Stimulated activated memory B cell treated with anti-CD40 and anti-IgM and Interleukin-4, amounts not matched to agents 10 μg/mL and 1 μg/mL and 100 μg/mL, for 72 hours (primary cell): ENCODE results near the gene ACTL7A.

ENCODE experiments used
- ATAC-seq: fragments of 150-1000 bp; cut with Tn5 transposase; 2 replicates; pipeline ENCODE4 v1.10.0; 2021
- H3K27ac Mint-ChIP-seq: one replicate; pipeline ENCODE4 v1.8.0; 2022; ENCODE audit warnings: mild to moderate bottlenecking, mixed read lengths
- H3K27me3 Mint-ChIP-seq: one replicate; pipeline ENCODE4 v1.8.0; 2022; ENCODE audit warnings: mixed read lengths
- H3K36me3 Mint-ChIP-seq: one replicate; pipeline ENCODE4 v1.8.0; 2022; ENCODE audit warnings: mixed read lengths
- H3K4me1 Mint-ChIP-seq: one replicate; pipeline ENCODE4 v1.8.0; 2022; ENCODE audit warnings: mixed read lengths
- H3K4me3 Mint-ChIP-seq: one replicate; pipeline ENCODE4 v1.8.0; 2022; ENCODE audit warnings: mild to moderate bottlenecking, moderate library complexity, mixed read lengths
- H3K9me3 Mint-ChIP-seq: one replicate; pipeline ENCODE4 v1.8.0; 2022; ENCODE audit warnings: mixed read lengths

ACTL7A gene

DNA sequence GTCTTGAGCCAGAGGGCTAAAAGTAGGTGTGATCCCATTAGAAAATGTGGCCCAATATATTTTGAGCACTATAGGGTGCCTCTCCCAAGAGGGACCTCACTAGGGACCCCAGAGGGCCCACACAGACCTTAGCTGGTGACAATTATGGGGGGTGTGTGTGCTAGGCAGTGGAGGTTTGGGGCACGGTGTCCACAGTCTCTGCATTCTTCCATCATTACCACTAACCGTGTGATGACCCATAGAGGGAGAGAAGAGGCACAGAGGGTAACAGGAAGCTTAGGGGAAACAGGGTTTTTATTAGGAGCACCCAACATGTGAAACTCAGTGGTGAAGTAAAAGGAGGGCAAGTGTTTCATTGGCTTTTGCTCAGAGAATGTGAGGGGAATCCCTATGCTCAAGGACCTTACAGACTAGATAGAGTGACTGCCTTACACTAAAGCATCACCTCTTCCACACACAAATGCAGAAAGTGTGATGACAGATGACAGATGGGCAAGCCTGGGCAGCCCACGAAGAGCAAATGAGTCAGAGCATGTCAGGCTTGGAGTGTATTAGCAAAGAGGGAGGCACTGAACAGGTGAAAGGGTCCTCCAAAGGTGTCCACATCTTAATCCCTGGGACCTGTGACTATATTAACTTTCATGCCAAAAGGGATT lies 2.5 kb upstream of the ACTL7A start:
- Mint-ChIP-seq H3K9me3 (no peaks in the 10 kb centered on the region), H3K36me3 (no peaks in the 10 kb centered on the region), H3K4me1 (no peaks in the 10 kb centered on the region), H3K4me3 (no peak overlapping the region), H3K27me3 (no peaks in the 10 kb centered on the region), H3K27ac (no peak overlapping the region)
- no peak for ATAC-seq

DNA sequence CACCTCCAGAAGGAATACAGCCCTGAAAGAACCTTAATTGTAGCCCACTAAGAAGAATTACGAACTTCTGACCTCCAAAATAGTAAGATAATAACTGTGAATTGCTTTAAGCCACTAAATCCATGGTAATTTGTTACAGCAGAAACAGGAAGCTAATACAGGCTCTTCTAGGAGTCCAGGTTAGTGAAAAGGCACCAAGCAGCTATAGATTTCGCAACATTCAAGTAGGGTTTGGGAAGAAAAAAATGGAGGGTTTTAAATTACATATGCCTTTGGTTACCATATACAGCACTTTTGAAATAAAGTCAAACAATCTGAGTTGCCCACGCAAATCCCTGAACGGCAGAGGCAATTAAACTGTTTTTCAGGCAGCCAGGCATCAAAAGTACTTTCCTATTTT lies 1.7 kb upstream of the ACTL7A start:
- Mint-ChIP-seq H3K27me3 (no peaks in the 10 kb centered on the region), H3K4me3 (no peak overlapping the region), H3K36me3 (no peaks in the 10 kb centered on the region), H3K9me3 (no peaks in the 10 kb centered on the region), H3K4me1 (no peaks in the 10 kb centered on the region), H3K27ac (no peak overlapping the region)
- no peak for ATAC-seq

DNA sequence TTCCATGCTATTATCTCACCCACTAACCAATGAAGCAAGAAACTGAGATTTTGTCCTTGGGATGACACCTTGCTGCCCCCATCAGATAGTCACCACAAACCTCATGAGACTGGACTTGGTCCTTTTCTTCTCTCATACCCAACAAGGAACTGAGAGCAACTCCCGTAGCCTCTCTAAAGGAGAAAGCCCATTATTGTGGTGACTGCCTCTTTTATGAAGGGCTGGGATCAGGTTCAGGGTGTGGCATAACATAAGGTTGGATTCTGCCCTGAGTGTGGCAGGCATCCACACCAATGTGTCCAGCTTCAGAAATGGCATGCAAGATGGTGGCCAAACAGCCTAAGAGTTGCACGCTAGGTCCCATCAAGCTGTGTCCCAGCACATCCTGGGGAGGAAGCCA lies 1.3 kb upstream of the ACTL7A start:
- Mint-ChIP-seq H3K4me3 (no peak overlapping the region), H3K27ac (no peak overlapping the region), H3K9me3 (no peaks in the 10 kb centered on the region), H3K36me3 (no peaks in the 10 kb centered on the region), H3K4me1 (no peaks in the 10 kb centered on the region), H3K27me3 (no peaks in the 10 kb centered on the region)
- no peak for ATAC-seq

DNA sequence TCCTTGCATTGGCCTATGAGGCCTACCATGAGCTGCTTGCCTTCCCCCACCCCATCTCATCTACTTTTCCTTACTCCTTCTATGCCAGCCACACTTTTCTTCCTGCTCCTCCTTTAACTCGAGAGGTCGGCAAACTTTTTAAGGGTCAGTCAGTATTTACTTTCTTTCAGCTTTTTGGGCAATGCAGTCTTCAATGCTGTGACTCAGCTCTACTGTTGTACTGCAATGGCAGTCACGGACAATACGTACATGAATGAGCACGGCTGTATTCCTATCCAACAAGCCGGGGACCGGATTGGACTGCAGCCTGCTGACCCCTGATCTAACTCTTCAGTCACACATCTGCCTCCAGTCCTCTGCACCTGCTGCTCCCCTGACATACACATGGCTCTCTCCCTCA lies 602 bp upstream of the ACTL7A start:
- Mint-ChIP-seq H3K4me1 (no peaks in the 10 kb centered on the region), H3K36me3 (no peaks in the 10 kb centered on the region), H3K9me3 (no peaks in the 10 kb centered on the region), H3K4me3 (no peak overlapping the region), H3K27me3 (no peaks in the 10 kb centered on the region), H3K27ac (no peak overlapping the region)
- no peak for ATAC-seq

DNA sequence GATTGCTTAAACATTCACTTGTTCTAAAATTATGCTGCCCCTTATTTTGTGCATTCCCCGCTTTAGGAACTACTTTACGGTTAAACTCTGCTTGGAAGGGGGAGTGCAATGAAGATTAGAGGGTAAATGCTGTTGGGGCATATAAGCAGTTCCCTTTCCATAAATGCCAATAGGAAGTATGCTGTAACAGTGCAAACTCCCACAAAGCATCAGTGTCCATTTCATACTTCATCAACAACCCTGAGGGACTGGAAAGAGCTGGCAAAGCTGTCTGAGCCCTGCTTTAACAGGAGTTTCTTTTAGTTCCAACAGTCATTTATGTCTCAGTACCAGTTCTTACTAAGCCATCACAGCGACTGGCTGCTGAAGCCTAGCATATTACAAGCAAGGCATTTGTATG lies 1.8 kb downstream of the ACTL7A start:
- no peaks in the 10 kb centered on the region for H3K27me3 Mint-ChIP-seq
- H3K36me3 Mint-ChIP-seq, result peaks cover 22% of the 10 kb centered on the region
- H3K27ac Mint-ChIP-seq, result no peak overlapping the region
- ATAC-seq, result no peak
- no peaks in the 10 kb centered on the region for H3K9me3 Mint-ChIP-seq
- no peak overlapping the region for H3K4me3 Mint-ChIP-seq
- H3K4me1 Mint-ChIP-seq, result no peaks in the 10 kb centered on the region

DNA sequence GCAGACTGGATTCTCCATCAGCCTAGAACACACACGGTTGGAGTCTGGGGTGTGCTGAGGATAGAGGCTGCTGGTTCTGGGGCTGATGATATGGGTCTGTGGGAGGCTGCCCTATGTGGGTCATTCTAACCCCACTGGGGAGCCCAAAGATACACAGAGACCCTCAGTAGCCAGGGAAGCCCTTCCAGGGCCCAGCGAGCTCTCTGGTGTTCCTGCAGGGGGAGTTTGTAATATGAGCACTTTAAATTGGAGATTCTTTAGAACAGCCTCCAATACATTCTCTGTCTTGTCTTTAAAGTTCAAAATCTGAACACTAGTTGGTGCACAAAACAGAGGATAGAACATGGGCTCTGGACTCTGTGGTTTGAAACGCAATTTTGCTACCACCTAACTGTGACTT lies 2.4 kb downstream of the ACTL7A start:
- no peak overlapping the region for H3K27ac Mint-ChIP-seq
- ATAC-seq, result no peak
- H3K27me3 Mint-ChIP-seq, result no peaks in the 10 kb centered on the region
- no peaks in the 10 kb centered on the region for H3K4me1 Mint-ChIP-seq
- H3K9me3 Mint-ChIP-seq, result no peaks in the 10 kb centered on the region
- H3K36me3 Mint-ChIP-seq, result peaks cover 27% of the 10 kb centered on the region
- no peak overlapping the region for H3K4me3 Mint-ChIP-seq

DNA sequence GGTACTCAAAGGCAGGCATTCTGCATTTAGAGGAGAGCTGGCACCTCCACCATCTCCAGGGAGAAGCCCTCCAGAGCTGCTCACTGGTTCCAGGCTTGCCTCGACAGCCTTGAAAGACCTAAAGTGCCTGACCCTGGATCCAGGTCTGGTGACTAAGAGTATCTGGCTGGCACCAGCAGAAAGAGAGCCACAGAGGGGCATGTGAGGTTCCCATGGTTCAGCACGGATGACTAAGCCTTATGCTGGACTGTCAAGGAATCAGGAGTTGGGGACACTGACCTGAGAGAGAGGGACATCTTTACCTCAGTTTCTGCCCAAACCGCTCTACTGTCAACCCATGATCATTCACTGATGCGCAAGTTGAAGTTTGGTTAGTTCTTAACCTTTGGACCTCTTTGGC lies 3.0 kb downstream of the ACTL7A start:
- Mint-ChIP-seq H3K4me3 (no peak overlapping the region), H3K36me3 (peaks cover 33% of the 10 kb centered on the region), H3K4me1 (no peaks in the 10 kb centered on the region), H3K27me3 (no peaks in the 10 kb centered on the region), H3K9me3 (no peaks in the 10 kb centered on the region), H3K27ac (no peak overlapping the region)
- no peak for ATAC-seq

DNA sequence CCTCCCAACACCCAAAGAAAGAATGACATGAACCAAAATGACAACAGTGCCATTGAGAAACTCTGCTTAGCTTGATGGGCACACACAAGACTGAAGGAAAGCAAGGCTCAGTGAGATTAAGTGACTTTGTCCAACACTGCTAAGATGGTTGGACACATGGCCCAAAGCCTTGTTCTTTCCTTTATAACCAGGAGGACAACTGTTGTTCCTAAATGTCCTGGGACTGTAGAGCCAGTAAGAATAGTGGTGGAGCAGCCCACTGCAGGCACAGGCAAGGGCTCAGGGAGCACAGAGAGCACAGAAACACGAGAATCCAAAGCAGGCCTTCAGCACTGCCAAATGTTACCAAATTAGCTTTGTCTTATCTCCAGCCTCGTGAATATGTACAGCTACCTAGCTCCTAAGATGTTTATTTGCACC lies 3.9 kb downstream of the ACTL7A start:
- Mint-ChIP-seq H3K27ac (no peak overlapping the region), H3K9me3 (no peaks in the 10 kb centered on the region), H3K27me3 (no peaks in the 10 kb centered on the region), H3K4me1 (no peaks in the 10 kb centered on the region), H3K36me3 (peaks cover 43% of the 10 kb centered on the region), H3K4me3 (no peak overlapping the region)
- ATAC-seq, result no peak

DNA sequence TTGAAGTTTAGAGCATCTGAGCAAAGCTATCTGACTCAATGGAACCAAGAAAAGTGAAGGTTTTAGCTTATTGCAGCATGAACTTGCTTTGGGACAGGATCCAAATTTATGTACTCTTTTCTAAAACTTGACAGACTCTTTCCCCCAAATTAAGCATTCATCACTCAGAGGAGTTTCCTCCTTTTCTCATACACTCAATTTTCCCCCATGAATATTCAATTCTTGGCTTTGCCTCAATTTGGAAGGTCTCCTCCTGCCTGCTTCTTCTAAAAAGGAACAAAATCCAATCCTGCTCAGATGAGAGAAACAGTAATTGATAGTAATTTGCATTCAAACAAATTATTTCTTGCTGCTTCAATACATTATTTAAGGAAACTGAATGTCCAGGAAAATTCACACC lies 5.0 kb downstream of the ACTL7A start:
- no peak for ATAC-seq
- no peaks in the 10 kb centered on the region for H3K27me3 Mint-ChIP-seq
- no peak overlapping the region for H3K27ac Mint-ChIP-seq
- peaks cover 3% of the 10 kb centered on the region for H3K9me3 Mint-ChIP-seq
- no peaks in the 10 kb centered on the region for H3K4me1 Mint-ChIP-seq
- peaks cover 54% of the 10 kb centered on the region for H3K36me3 Mint-ChIP-seq
- H3K4me3 Mint-ChIP-seq, result no peak overlapping the region

DNA sequence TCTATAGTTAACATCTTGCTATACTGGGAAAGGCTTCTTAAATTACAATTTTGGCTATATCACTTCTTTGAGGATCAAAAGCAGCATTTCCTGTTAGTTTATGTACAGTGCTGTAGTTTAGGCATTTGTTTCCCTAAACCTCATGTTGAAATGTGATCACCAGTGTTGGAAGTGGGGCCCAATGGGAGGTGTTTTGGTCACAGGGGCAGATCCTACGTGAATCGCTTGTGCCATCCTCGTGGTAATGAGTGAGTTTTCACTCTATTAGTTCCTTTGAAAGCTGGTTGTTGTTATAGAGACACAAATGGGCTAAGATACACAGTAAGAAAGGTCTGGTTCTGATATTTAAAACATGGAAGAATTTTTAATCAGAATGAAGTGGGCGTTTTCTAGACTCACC lies 5.8 kb downstream of the ACTL7A start:
- no peak overlapping the region for H3K27ac Mint-ChIP-seq
- H3K4me3 Mint-ChIP-seq, result no peak overlapping the region
- peaks cover 3% of the 10 kb centered on the region for H3K9me3 Mint-ChIP-seq
- H3K27me3 Mint-ChIP-seq, result no peaks in the 10 kb centered on the region
- no peak for ATAC-seq
- H3K4me1 Mint-ChIP-seq, result no peaks in the 10 kb centered on the region
- H3K36me3 Mint-ChIP-seq, result peaks cover 58% of the 10 kb centered on the region

DNA sequence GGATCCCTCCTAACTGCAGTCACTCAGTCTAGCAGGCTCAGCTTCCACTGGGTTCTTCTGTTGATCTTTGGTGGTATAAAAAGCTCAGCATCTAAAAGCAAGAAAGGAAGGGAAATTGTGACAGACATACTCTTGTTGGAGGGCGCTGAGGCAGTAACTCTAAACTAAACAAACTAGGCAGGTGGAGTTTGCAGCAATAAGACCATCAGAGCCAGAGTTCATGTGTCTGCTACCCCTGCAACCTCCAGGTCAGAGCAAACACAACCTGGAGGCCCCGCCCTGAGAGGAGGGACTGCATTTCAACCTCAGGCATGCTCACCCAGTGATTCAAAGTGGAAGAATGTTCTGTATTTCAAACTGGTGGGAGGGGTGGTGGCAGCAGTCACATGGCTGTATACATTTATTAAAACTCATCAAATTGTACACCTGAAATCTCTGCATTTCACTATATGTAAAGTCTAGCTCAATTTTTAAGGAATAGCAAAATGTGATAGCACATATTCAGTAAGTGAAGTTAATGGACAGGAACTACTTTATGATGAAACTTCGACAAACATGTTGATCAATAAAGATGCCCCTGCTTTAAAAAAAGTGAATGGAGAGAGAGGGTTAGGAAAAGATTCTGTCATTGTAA lies 7.1 kb downstream of the ACTL7A start:
- peaks cover 3% of the 10 kb centered on the region for H3K9me3 Mint-ChIP-seq
- H3K27ac Mint-ChIP-seq, result no peak overlapping the region
- no peak overlapping the region for H3K4me3 Mint-ChIP-seq
- ATAC-seq, result no peak
- no peaks in the 10 kb centered on the region for H3K27me3 Mint-ChIP-seq
- H3K36me3 Mint-ChIP-seq, result peaks cover 67% of the 10 kb centered on the region
- no peaks in the 10 kb centered on the region for H3K4me1 Mint-ChIP-seq

DNA sequence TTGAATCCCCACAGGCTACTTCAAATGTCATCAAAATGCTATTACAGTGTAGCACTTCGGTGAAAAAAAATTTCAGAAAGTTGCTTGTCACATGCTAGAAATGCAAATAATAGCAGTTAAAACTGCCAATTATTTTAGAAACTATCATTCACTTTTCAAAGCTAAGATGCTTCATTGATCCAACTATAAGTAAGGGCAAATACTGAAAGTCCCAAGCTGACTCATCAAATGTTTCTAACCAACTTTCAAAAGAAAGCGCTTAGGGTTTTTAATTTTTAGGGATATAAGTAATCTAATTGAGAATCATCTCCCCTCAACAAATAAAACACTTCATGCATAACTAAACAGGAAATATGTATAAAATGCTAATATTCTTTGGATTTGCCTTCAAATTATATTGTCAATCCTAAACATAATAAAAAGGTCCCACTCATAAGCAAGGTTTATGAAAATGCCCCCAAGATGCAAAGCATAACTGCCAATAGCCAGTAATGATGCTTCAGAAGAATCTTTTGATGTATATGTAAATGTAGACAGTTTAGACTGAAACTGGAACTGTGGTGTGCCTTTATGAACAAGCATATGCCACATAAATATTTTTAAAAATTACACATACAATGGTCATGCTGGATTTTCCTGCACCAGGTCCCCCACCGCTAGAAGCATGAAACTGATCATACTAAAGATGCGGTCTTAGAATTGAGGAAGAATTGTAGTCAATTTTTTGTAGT lies 12.2 kb downstream of the ACTL7A start:
- no peak overlapping the region for H3K4me3 Mint-ChIP-seq

DNA sequence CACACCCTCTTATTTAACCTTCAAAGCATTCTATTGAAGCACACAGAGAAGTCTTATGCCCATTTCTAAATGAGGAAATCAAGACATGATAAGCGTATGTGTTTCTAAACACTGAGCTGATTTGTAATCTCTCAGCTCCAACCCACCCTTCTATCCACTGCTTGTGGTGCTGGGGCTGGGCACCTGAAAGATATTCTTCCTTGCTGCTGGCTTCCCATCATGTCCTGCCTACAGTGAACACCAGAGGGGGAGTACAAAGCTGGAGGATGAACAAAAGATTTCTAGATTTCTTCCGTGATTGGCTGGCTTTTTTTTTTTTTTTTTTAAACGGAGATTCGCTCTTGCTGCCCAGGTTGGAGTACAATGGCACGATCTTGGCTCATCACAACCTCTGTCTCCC lies 14.4 kb downstream of the ACTL7A start:
- Mint-ChIP-seq H3K36me3 (peaks cover 89% of the 10 kb centered on the region), H3K9me3 (peaks cover 3% of the 10 kb centered on the region), H3K4me1 (no peaks in the 10 kb centered on the region), H3K27me3 (no peaks in the 10 kb centered on the region), H3K27ac (no peak overlapping the region), H3K4me3 (no peak overlapping the region)
- no peak for ATAC-seq

More for the DNA sequence above, 12.2 kb downstream of the ACTL7A start:
- Mint-ChIP-seq H3K36me3 (peaks cover 91% of the 10 kb centered on the region), H3K27ac (no peak overlapping the region), H3K27me3 (no peaks in the 10 kb centered on the region), H3K4me1 (no peaks in the 10 kb centered on the region), H3K9me3 (peaks cover 3% of the 10 kb centered on the region)
- no peak for ATAC-seq

DNA sequence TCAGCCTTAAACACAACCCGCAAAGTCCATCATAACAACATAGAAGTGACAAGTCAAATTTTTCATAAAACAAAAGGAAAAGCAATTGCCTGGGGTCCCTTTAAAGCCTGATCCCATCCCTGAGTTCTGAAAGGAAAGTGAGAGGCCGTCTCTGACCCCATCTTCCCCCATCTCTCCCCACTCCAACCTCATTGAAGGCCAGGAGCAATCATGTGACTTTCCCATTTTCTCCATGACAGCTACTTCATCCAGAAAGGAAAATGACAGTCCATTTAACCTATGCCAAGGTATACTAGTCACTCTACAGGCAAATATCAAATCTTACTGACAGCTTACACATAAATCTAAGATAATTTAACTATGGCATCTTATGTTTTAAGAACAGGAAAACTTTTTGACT lies 15.5 kb downstream of the ACTL7A start:
- Mint-ChIP-seq H3K27ac (no peak overlapping the region), H3K36me3 (peaks cover 83% of the 10 kb centered on the region)

DNA sequence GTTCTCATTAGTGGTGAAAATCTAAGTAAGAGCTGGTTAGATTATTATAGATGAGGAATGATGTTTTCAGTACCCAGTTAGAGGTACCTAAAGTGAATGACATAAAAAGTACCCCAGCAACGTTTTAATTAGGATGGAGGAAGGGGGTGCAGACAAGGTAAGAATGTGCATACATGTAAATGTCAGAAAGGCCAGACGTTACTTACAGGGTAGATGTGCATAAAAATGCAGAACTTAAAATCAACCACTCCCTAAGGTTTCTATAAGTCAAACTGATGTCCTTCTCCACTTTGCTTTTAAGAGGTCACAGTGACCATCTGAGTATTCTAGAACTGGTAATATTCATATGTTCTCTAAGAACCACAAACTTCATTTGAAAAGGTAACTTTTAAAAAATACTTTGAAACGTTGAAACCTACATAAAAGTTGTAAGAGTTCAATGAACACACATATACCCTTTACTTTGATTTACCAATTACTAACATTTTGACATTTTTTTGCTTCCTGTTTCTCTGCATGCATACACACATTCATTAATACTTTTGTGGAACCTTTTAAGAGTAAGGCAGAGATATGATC lies 18.8 kb downstream of the ACTL7A start:
- Mint-ChIP-seq H3K27ac (no peak overlapping the region), H3K4me3 (no peak overlapping the region), H3K4me1 (peaks cover 7% of the 10 kb centered on the region), H3K36me3 (peaks cover 80% of the 10 kb centered on the region), H3K9me3 (no peaks in the 10 kb centered on the region), H3K27me3 (no peaks in the 10 kb centered on the region)
- ATAC-seq, result no peak

More for the DNA sequence above, 15.5 kb downstream of the ACTL7A start:
- Mint-ChIP-seq H3K4me1 (no peaks in the 10 kb centered on the region), H3K27me3 (no peaks in the 10 kb centered on the region), H3K4me3 (no peak overlapping the region), H3K9me3 (no peaks in the 10 kb centered on the region)
- no peak for ATAC-seq
